Activated CD8-positive, alpha-beta T cell treated with anti-CD3 and anti-CD28 coated beads for 36 hours (primary cell): ENCODE data around the gene NRL. TPM values are rescaled to one million over a fixed set of nuclear protein-coding genes. Genes with fewer than 3 reads are reported as not detected.

Experiments used
- ATAC-seq: fragments of 200-7000 bp; cut with Tn5 transposase; one replicate; pipeline ENCODE4 v1.10.0; 2021; ENCODE audit warnings: mild to moderate bottlenecking, moderate library complexity
- CTCF ChIA-PET: fragments of 350-600 bp; sonication (Branson Sonifier 250); formaldehyde crosslinking; loops from one replicate; lab custom pipeline; 2021; ENCODE audit warnings: antibody characterized with exemption; lab: Charles Lee
- POLR2A ChIA-PET: fragments of 350-600 bp; sonication (Branson Sonifier 250); formaldehyde crosslinking; loops from one replicate; lab custom pipeline; 2021; ENCODE audit warnings: antibody characterized with exemption; lab: Charles Lee
- DNase-seq: peaks from one replicate; pipeline ENCODE4 v3.0.0-alpha.2; 2020
- H3K27ac Mint-ChIP-seq: one replicate; pipeline ENCODE4 v1.8.0; 2021; ENCODE audit warnings: mild to moderate bottlenecking, mixed read lengths
- H3K27me3 Mint-ChIP-seq: one replicate; pipeline ENCODE4 v1.8.0; 2021; ENCODE audit warnings: mixed read lengths
- H3K36me3 Mint-ChIP-seq: one replicate; pipeline ENCODE4 v1.8.0; 2021; ENCODE audit warnings: low read depth, mixed read lengths
- H3K4me1 Mint-ChIP-seq: one replicate; pipeline ENCODE4 v1.8.0; 2021; ENCODE audit warnings: low read depth, mixed read lengths
- H3K4me3 Mint-ChIP-seq: one replicate; pipeline ENCODE4 v1.8.0; 2021; ENCODE audit warnings: mild to moderate bottlenecking, moderate library complexity, mixed read lengths
- H3K9me3 Mint-ChIP-seq: one replicate; pipeline ENCODE4 v1.8.0; 2021; ENCODE audit warnings: mixed read lengths
- intact Hi-C: fragments of 100-400 bp; cut with micrococcal nuclease; formaldehyde crosslinking; loops from one replicate; pipeline ENCODE4 v1.10.0; 2022
- total RNA-seq, 2 experiments: library from RNA; stranded (reverse); gene quantifications; one replicate each; pipeline ENCODE4 v1.2.3, GENCODE V29; 2021
- TF ChIP-seq, protein P1 (sequence below): fragments of 200-600 bp; IDR thresholded peaks from one replicate; pipeline ENCODE4 v1.8.0; 2022; ENCODE audit warnings: antibody characterized with exemption, mild to moderate bottlenecking

The NRL gene
- total RNA-seq, 2 experiments from 2014 or later, result 1.8 to 2.5 TPM

DNA sequence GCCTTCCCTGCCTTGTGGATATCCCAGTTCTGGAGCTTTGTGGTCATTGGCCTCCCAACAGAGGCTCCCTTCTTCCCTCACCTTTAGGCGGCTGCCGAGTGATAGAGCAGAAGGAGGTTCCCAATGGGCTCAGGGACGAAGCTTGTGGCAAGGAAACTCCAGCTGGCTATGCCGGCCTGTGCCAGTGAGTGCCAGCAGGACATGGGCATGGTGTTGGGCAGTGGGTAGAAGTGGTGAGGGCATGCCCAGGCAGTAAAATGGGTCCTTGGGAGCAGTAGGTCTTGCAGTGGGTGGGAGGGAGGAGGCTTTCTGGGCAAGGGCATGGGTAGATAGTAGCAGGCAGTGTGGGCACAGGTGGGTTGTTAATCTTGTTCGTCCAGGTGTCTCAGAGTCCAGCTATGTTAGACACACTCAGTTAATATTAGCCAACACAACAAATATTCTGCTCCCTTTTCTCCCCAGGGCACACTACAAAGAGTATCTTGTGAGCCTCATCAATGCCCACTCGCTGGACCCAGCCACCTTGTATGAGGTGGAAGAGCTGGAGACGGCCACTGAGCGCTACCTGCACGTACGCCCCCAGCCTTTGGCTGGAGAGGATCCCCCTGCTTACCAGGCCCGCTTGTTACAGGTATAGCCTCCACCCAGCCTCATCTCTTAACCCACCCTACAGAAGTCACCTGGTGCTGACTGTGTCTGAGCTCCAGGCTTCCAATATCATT, 45.2 kb upstream of the NRL start:
- Mint-ChIP-seq H3K9me3 (no peaks in the 10 kb centered on the region), H3K4me1 (peaks cover 37% of the 10 kb centered on the region), H3K4me3 (no peak overlapping the region), H3K36me3 (peaks cover 67% of the 10 kb centered on the region), H3K27ac (peak overlapping the region; percentile 99), H3K27me3 (no peaks in the 10 kb centered on the region)
- POLR2A ChIA-PET, result interaction anchor here (0.7 to 7.3 kb wide), 22 partner anchors 12 to 270 kb away, joined by 3 to 178 read pairs (median 12); partner anchors contain the start of genes CBLN3, CHMP4A, DCAF11 and EMC9
- intact Hi-C loops, result no loop called here
- TF ChIP-seq, protein P1, sequence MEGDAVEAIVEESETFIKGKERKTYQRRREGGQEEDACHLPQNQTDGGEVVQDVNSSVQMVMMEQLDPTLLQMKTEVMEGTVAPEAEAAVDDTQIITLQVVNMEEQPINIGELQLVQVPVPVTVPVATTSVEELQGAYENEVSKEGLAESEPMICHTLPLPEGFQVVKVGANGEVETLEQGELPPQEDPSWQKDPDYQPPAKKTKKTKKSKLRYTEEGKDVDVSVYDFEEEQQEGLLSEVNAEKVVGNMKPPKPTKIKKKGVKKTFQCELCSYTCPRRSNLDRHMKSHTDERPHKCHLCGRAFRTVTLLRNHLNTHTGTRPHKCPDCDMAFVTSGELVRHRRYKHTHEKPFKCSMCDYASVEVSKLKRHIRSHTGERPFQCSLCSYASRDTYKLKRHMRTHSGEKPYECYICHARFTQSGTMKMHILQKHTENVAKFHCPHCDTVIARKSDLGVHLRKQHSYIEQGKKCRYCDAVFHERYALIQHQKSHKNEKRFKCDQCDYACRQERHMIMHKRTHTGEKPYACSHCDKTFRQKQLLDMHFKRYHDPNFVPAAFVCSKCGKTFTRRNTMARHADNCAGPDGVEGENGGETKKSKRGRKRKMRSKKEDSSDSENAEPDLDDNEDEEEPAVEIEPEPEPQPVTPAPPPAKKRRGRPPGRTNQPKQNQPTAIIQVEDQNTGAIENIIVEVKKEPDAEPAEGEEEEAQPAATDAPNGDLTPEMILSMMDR, result no peak
- ATAC-seq, result no peak
- CTCF ChIA-PET, result interaction anchor here (0.9 to 5.0 kb wide), 23 partner anchors 10 to 148 kb away, joined by 3 to 91 read pairs (median 8); partner anchors contain the start of genes CIDEB, DCAF11, NRL and PCK2
- no peak for DNase-seq

GRCh38 chr14:24157331-24157730, 42.6 kb upstream of the NRL start:
- Mint-ChIP-seq H3K4me3 (no peak overlapping the region), H3K27me3 (no peaks in the 10 kb centered on the region), H3K4me1 (peaks cover 19% of the 10 kb centered on the region), H3K9me3 (no peaks in the 10 kb centered on the region), H3K27ac (peak overlapping the region; percentile 65), H3K36me3 (peaks cover 58% of the 10 kb centered on the region)
- intact Hi-C loops, result no loop called here
- ChIA-PET POLR2A (interaction anchor here (0.8 to 1.2 kb wide), 4 partner anchors 9 to 55 kb away, joined by 3 to 4 read pairs (median 4); partner anchors contain the start of gene CHMP4A), CTCF (no interaction called here)
- DNase-seq (no peak), ATAC-seq (no peak)
- TF ChIP-seq, protein P1, result no peak

GRCh38 chr14:24156840-24157239, 42.1 kb upstream of the NRL start:
- intact Hi-C loops, result no loop called here
- Mint-ChIP-seq H3K4me1 (peaks cover 14% of the 10 kb centered on the region), H3K4me3 (no peak overlapping the region), H3K9me3 (no peaks in the 10 kb centered on the region), H3K27ac (peak overlapping the region; percentile 65), H3K36me3 (peaks cover 56% of the 10 kb centered on the region), H3K27me3 (no peaks in the 10 kb centered on the region)
- POLR2A ChIA-PET, result interaction anchor here (0.8 to 1.0 kb wide), 5 partner anchors 8 to 56 kb away, joined by 3 to 4 read pairs (median 3); partner anchors contain the start of gene CHMP4A
- no peak for ATAC-seq
- TF ChIP-seq, protein P1, result no peak
- no peak for DNase-seq
- CTCF ChIA-PET, result interaction anchor here (1.8 kb wide), 1 partner anchor 67 kb away, joined by 4 read pairs; no protein-coding TSS in a partner anchor

DNA sequence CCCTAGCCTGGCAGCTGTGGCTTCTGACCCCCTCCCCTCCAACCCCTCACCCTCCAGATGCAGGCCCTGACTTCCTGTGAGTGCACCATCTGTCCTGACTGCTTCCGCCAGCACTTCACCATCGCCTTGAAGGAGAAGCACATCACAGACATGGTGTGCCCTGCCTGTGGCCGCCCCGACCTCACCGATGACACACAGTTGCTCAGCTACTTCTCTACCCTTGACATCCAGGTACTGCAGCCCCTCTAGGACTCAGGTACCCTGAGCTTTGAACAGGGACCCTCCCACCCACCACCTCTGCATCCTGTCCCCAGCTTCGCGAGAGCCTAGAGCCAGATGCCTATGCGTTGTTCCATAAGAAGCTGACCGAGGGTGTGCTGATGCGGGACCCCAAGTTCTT, 40.4 kb upstream of the NRL start:
- intact Hi-C loops, result no loop called here
- no peak for DNase-seq
- CTCF ChIA-PET, result interaction anchor here (1.1 to 1.8 kb wide), 4 partner anchors 9 to 97 kb away, joined by 3 to 4 read pairs (median 4); no protein-coding TSS in a partner anchor
- Mint-ChIP-seq H3K4me3 (no peak overlapping the region), H3K4me1 (peaks cover 11% of the 10 kb centered on the region), H3K9me3 (no peaks in the 10 kb centered on the region), H3K27me3 (no peaks in the 10 kb centered on the region), H3K27ac (peak overlapping the region; percentile 59), H3K36me3 (peaks cover 53% of the 10 kb centered on the region)
- POLR2A ChIA-PET, result interaction anchor here (0.6 to 3.1 kb wide), 9 partner anchors 9 to 56 kb away, joined by 3 to 10 read pairs (median 3); partner anchors contain the start of genes IPO4, PSME1, PSME2 and RNF31
- no peak for ATAC-seq
- TF ChIP-seq, protein P1, result no peak
